IgD-negative memory B cell (primary cell): ENCODE measurements around the gene HMCES. TPM values are rescaled to one million over a fixed set of nuclear protein-coding genes. Genes with fewer than 3 reads are reported as not detected.

Experiments used
- H3K27ac Mint-ChIP-seq, 3 donors: one replicate each; pipeline ENCODE4 v1.8.0; 2020 to 2022; ENCODE audit warnings: mild to moderate bottlenecking in 3 of 3, mixed read lengths in 3 of 3, moderate library complexity in 1 of 3
- H3K27me3 Mint-ChIP-seq: one replicate; pipeline ENCODE4 v1.8.0; 2021; ENCODE audit warnings: mixed read lengths
- H3K36me3 Mint-ChIP-seq: one replicate; pipeline ENCODE4 v1.8.0; 2020; ENCODE audit warnings: mild to moderate bottlenecking, mixed read lengths
- H3K4me1 Mint-ChIP-seq, 3 donors: one replicate each; pipeline ENCODE4 v1.8.0; 2020 to 2022; ENCODE audit warnings: mixed read lengths in 3 of 3, mild to moderate bottlenecking in 1 of 3
- H3K4me3 Mint-ChIP-seq, 4 donors: one replicate each; pipeline ENCODE4 v1.8.0; 2020 to 2022; ENCODE audit warnings: mild to moderate bottlenecking in 4 of 4, mixed read lengths in 4 of 4, moderate library complexity in 3 of 4
- H3K9me3 Mint-ChIP-seq, 3 donors: one replicate each; pipeline ENCODE4 v1.8.0; 2020 to 2021; ENCODE audit warnings: mixed read lengths in 3 of 3, mild to moderate bottlenecking in 1 of 3
- polyA plus RNA-seq: library from polyadenylated mRNA; unstranded; fragments of 300-500 nt; fragmentation: Illumina TruSeq; gene quantifications from one replicate; pipeline ENCODE4 v1.2.3, GENCODE V29; 2021

Gene HMCES
- polyA plus RNA-seq, 1 donor from 2014 or later: 40.1 TPM

DNA sequence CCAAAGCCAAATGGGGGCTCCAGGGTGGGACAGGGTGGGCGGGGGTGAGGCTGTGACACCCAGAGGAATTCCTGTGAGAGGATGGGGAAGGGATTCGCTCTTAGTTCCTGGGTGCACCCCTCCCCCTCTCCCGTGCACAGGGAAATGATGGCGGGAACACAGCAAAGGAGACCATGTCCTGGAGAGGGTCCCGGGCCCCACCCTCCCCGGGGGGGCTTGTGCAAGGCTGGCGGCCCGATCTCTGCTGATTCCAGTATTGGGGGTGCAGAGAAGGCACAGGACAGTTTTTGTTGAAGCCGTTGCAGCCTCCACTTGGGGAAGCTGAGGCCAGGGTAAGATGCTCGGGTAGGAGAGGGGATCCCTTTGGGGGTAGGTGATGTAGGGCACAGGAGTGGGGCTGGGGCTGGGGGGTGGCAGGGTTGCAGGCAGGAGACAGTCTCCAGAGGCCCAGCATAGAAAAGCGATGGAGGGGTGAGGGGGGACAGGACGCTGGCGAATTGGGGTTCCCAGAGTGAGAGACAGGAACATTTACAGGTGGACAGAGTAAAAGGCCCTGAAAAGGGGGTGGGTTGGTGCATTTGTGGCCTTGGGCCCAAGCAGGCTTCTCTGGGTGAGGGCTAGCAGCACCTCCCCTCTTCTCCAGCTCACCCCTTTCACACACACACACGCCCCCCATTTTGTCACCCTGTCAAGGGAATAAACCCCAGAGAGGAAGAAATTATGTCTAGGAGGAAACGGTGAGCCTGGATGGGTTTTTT, 38.5 kb downstream of the HMCES start:
- Mint-ChIP-seq H3K4me3 (peak overlapping the region in 3 of 4 donors; percentile 43 to 78 (median 65)), H3K36me3 (no peaks in the 10 kb centered on the region), H3K4me1 (peaks cover 5 to 9% (median 8%) of the 10 kb centered on the region in 3 donors), H3K9me3 (no peaks in the 10 kb centered on the region), H3K27ac (no peak overlapping the region), H3K27me3 (peaks cover 7% of the 10 kb centered on the region)

DNA sequence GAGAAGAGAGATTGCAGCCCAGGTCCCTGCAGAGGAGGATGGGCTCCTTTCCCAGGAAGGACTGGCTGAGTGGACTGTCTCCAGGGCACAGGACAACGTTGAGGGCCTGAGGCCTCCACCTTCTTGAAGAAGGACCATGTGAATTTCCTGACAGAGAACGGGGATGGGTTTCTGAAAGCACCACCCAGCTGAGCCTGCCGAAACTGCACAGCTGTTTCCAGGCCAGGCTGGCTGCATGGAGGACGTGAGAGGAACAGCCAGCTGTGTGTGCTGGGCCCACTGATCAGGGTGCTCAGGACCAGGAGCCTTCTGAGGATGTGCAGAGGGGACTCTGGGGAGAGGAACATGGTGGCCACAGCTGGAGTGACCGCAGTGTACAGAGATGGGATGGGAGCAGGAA, 39.2 kb downstream of the HMCES start:
- no peaks in the 10 kb centered on the region for H3K36me3 Mint-ChIP-seq
- peaks cover 5 to 8% (median 5%) of the 10 kb centered on the region in 3 donors for H3K4me1 Mint-ChIP-seq
- H3K27me3 Mint-ChIP-seq: peaks cover 7% of the 10 kb centered on the region
- no peaks in the 10 kb centered on the region for H3K9me3 Mint-ChIP-seq
- peak overlapping the region in 1 of 4 donors; percentile 8 for H3K4me3 Mint-ChIP-seq
- H3K27ac Mint-ChIP-seq: no peak overlapping the region

DNA sequence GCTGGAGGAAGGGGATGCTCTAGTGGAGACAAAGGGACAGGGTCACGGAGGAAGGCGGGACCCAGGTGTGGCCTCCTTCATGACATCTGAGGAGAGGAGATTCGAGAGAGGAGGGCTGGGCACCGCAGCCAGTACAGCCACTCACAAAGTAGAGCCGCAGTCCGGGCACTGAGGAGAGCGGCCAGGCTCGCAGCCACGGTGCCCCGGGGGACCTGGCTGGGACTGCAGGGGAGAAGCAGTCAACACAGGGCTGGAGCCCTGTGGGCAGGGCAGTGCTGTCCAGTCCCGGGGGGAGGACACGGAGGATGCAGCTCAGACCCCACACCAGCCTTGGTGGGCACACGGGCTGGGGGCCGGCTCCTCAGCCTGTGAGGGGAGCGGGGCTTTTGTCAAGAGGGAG, 40.3 kb downstream of the HMCES start:
- Mint-ChIP-seq H3K9me3 (no peaks in the 10 kb centered on the region), H3K4me1 (peaks cover 3 to 10% (median 6%) of the 10 kb centered on the region in 3 donors), H3K27me3 (peaks cover 7% of the 10 kb centered on the region), H3K36me3 (no peaks in the 10 kb centered on the region), H3K4me3 (peak overlapping the region in 1 of 4 donors; percentile 38), H3K27ac (peak overlapping the region in 1 of 3 donors; percentile 64)

DNA sequence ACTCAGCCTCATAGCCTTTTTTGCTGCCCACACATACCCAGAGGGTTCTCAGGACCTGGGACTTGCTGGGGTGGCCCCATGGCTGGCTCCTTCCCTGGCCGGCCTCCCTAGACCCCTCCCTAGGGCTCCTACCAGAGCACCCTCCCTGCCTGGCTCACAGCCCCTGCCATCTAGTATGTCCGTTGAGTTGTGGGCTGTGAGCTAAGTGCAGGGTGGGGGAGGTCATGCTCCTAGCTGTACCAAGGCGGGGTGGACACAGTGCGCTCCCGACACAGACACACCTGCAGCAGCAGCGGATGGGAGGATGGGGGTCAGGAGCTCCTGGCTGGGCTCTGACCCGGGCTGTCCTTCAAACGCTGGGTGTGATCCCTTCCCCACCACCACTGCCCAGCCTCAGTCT, 41.6 kb downstream of the HMCES start:
- no peaks in the 10 kb centered on the region for H3K36me3 Mint-ChIP-seq
- H3K9me3 Mint-ChIP-seq: no peaks in the 10 kb centered on the region
- H3K27me3 Mint-ChIP-seq: peaks cover 7% of the 10 kb centered on the region
- no peak overlapping the region for H3K4me3 Mint-ChIP-seq
- peaks cover 0 to 5% (median 3%) of the 10 kb centered on the region in 3 donors for H3K4me1 Mint-ChIP-seq
- peak overlapping the region in 1 of 3 donors; percentile 60 for H3K27ac Mint-ChIP-seq

DNA sequence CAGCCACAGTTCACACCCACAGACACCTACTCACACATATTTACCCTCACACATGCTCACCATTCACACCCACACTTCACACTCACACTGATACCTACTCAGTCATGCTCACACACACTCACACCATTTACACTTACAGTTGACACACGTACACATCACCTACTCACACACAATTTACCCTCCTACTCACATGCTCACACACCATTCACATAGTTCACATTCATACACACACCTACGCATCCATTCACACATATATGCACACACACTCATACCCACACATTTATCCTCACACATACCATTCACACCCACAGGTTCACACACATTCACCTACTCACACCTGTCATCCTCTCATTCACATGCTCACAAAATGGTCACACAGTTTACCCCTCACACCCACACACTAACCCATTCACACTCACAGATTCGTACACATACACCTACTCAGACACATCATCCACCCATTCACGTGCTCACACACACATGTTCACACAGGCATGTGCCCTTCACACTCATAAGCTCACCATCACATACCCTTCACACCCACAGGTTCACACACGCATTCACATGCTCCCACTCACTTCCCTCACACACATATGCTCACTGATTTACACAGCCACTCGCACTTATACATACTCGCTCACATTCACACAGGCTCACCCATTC, 42.3 kb downstream of the HMCES start:
- Mint-ChIP-seq H3K36me3 (no peaks in the 10 kb centered on the region), H3K4me1 (peaks cover 0 to 5% (median 3%) of the 10 kb centered on the region in 3 donors), H3K4me3 (no peak overlapping the region), H3K27ac (no peak overlapping the region), H3K27me3 (peaks cover 7% of the 10 kb centered on the region), H3K9me3 (no peaks in the 10 kb centered on the region)

DNA sequence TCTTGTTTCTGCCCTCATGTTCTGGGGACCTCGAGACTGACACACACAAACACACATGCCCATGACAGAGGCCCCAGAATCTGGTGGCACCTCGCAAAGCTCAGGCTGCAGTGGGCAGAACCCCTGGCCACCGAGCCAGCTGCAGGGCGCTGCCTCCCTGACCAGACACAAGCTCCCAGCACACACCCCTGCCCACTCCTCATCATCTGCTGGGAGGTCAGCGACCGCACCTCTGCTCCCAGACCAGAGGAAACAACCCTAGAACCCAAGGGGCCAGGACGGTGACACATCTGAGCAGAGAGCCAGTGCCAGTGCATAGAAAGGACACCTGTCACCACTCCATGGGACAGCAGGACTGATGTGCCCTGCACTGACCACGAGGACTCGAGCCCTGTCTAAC, 43.2 kb downstream of the HMCES start:
- Mint-ChIP-seq H3K9me3 (no peaks in the 10 kb centered on the region), H3K4me3 (no peak overlapping the region), H3K27ac (no peak overlapping the region), H3K4me1 (peaks cover 0 to 5% (median 3%) of the 10 kb centered on the region in 3 donors), H3K27me3 (peaks cover 7% of the 10 kb centered on the region), H3K36me3 (no peaks in the 10 kb centered on the region)

DNA sequence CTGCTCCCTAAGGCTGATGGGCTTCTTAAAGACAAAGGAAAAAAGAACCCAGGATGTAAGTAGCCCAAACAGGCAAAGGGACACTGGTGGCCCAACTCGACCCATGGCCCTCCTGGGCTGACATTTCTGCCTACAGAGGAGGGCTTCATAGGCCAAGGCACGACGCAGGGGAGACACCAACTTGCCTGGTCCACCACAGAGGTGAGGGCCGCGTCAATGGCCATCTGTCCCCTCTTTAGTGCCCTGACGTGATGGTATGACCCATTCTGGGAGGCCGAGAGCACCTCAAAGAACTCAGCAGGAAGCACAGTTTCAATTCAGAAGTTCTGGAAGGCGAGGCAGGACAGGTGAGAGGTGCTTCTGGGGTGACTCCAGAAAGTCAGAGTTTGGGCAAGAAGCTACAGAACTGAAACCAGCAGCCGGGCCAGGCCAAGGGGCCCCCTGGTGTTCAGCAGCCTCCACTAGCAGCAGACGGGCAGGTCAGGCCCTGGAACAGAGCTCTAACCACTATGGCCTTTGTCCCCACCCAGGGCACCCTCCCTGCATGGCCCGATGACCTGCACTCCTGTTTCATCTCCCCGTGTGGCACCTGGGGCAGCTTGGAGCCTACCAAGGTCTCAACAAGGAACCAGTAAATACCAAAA, 45.1 kb downstream of the HMCES start:
- Mint-ChIP-seq H3K36me3 (no peaks in the 10 kb centered on the region), H3K27me3 (peaks cover 4% of the 10 kb centered on the region), H3K27ac (peak overlapping the region in 1 of 3 donors; percentile 84), H3K4me1 (peaks cover 0 to 5% (median 2%) of the 10 kb centered on the region in 3 donors), H3K4me3 (no peak overlapping the region), H3K9me3 (no peaks in the 10 kb centered on the region)

DNA sequence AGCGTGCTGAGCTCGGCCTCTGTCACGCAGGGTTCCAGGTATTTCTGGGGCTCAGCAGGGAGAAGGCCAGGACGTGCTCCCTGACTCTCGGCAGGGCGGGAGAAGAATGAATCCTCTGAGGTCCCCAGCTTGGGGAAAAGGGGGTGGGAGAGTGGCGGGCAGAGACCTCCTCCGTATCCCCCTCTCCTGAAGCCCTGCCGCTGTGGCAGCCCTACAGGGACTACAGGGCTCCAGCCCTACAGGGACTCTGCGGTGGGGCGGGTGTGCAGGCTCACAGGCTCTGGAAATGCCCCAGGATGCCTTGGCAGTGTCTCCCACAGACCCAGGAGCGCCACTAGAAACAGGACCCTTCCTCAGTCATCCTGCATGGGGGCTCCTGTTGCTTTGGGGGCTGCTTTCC, 46.2 kb downstream of the HMCES start:
- Mint-ChIP-seq H3K27ac (no peak overlapping the region), H3K4me3 (no peak overlapping the region), H3K9me3 (no peaks in the 10 kb centered on the region), H3K4me1 (peaks cover 0 to 5% (median 2%) of the 10 kb centered on the region in 3 donors), H3K36me3 (no peaks in the 10 kb centered on the region), H3K27me3 (peaks cover 6% of the 10 kb centered on the region)

DNA sequence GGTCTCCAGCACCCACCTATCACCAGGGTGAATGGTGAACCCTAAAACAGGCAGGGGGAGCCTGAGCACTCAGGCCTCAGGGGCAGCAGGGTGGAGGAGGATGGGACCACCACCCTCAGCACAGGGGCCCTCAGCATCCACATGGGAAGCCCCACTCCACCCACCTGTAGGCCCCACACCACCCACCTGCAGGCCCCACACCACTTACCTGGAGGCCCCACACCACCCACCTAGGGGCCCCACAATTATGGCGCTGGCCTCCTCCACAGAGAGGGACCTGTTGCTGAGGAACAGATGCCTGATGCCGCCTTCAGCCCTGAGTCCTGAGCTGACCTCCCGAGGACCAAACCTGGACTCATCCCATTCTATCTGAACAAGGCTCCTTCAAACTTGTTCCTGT, 46.7 kb downstream of the HMCES start:
- H3K4me3 Mint-ChIP-seq: no peak overlapping the region
- H3K4me1 Mint-ChIP-seq: peaks cover 2 to 10% (median 4%) of the 10 kb centered on the region in 3 donors
- no peaks in the 10 kb centered on the region for H3K9me3 Mint-ChIP-seq
- H3K36me3 Mint-ChIP-seq: peaks cover 1% of the 10 kb centered on the region
- H3K27me3 Mint-ChIP-seq: peaks cover 9% of the 10 kb centered on the region
- H3K27ac Mint-ChIP-seq: no peak overlapping the region

DNA sequence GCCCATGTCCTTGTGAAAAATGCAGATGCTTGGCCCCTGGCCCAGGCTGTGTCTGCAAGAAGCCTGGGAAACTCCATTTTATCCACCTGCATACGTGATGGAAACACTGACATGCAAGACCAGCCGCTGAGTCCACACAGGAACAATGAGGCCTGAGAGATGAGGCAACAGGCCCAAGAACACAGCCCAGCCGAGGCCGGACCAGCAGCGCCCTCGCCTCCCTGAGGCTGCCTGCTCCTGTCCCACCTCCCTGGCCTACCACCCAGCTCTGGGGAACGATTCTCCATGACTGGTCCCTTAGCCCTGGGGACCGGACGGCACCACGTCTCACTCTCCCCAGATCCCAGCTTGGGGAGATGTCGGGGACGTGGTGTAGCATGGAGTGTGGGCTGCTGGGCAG, 47.5 kb downstream of the HMCES start:
- Mint-ChIP-seq H3K27me3 (peaks cover 15% of the 10 kb centered on the region), H3K4me3 (no peak overlapping the region), H3K27ac (no peak overlapping the region), H3K36me3 (peaks cover 2% of the 10 kb centered on the region), H3K9me3 (no peaks in the 10 kb centered on the region), H3K4me1 (peaks cover 4 to 14% (median 8%) of the 10 kb centered on the region in 3 donors)

DNA sequence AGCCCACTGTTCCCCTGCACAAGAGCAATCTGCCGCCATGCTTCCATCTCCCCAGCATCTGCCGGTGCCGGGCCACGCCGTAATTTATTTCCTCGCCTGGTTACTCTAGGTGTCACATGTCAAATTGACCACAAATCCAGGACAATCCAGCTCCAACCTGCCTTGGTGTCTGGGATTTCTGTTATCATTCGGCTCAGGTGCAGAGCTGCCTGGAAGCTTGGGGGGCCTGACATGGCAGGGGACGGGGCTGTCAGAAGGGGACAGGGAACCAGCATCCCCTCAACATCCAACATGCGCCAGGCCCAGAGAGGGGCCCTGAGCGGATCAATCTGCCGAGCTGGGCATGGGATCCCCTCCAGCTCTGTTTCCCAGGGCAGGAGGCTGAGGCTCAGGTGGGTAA, 47.9 kb downstream of the HMCES start:
- no peaks in the 10 kb centered on the region for H3K9me3 Mint-ChIP-seq
- H3K36me3 Mint-ChIP-seq: peaks cover 2% of the 10 kb centered on the region
- H3K4me3 Mint-ChIP-seq: no peak overlapping the region
- H3K27ac Mint-ChIP-seq: no peak overlapping the region
- H3K4me1 Mint-ChIP-seq: peaks cover 4 to 14% (median 8%) of the 10 kb centered on the region in 3 donors
- peaks cover 15% of the 10 kb centered on the region for H3K27me3 Mint-ChIP-seq

DNA sequence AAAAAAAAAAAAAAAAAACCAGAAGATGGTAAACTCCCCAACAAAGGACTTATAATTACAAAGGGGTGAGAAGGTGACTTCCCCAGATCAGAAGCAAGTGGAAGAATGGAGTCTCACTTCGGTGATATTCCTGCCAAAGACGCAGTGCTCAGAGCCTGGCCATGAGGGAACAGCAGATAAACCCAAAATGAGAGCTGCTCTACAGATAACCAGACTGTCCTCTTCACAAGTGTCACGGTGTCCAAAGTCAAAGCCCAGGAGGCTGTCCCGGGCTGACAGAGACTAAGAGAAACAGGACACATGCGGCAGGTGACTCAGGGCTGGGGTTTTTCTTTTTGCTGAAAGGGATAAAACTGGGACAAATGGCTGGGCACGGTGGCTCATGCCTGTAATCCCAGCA, 48.8 kb downstream of the HMCES start:
- peak overlapping the region in 1 of 4 donors; percentile 67 for H3K4me3 Mint-ChIP-seq
- peaks cover 4 to 14% (median 8%) of the 10 kb centered on the region in 3 donors for H3K4me1 Mint-ChIP-seq
- H3K27ac Mint-ChIP-seq: no peak overlapping the region
- no peaks in the 10 kb centered on the region for H3K9me3 Mint-ChIP-seq
- H3K36me3 Mint-ChIP-seq: peaks cover 2% of the 10 kb centered on the region
- H3K27me3 Mint-ChIP-seq: peaks cover 15% of the 10 kb centered on the region

DNA sequence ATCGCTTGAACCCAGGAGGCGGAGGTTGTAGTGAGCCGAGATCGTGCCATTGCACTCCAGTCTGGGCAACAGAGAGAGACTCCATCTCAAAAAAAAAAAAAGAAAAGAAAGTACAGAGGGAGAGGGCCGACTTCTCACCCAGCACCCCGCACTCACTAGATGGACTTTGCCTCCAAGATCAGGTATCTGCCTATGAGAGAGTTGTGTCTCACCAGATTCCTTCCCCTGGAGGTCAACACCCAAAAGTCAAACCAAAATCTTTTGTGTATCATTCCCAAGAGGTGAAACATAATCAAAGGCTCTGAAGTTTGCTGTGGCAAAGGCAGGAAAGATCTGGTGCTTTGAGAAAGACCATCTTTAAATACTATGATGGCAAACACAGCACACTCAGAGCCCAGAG, 51.2 kb downstream of the HMCES start:
- H3K4me3 Mint-ChIP-seq: no peak overlapping the region
- H3K36me3 Mint-ChIP-seq: peaks cover 2% of the 10 kb centered on the region
- H3K4me1 Mint-ChIP-seq: peaks cover 4 to 12% (median 6%) of the 10 kb centered on the region in 3 donors
- H3K27ac Mint-ChIP-seq: peak overlapping the region in 1 of 3 donors; percentile 29
- no peaks in the 10 kb centered on the region for H3K9me3 Mint-ChIP-seq
- H3K27me3 Mint-ChIP-seq: peaks cover 15% of the 10 kb centered on the region

DNA sequence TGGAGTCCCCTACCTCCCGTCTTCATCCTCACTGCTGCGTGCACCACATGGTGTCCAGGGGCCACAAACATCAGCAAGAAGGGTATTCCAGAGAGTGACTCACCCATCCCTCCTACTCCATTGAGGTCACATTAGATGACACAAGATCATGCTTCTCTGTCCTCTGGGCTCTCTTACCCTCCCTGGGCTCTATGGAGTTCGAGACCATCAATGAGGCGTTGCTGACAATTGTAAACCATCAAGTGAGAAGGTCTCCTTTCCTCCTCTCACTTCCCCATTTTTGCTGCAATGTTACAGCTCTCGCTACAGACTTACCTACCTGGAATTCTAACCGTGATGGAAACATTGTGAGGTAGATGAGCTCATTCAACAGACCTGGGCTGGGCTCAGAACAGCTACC, 51.7 kb downstream of the HMCES start:
- Mint-ChIP-seq H3K9me3 (no peaks in the 10 kb centered on the region), H3K27ac (peak overlapping the region in 1 of 3 donors; percentile 29), H3K36me3 (peaks cover 2% of the 10 kb centered on the region), H3K27me3 (peaks cover 15% of the 10 kb centered on the region), H3K4me3 (peak overlapping the region in 3 of 4 donors; percentile 24 to 52 (median 51)), H3K4me1 (peaks cover 4 to 12% (median 6%) of the 10 kb centered on the region in 3 donors)

DNA sequence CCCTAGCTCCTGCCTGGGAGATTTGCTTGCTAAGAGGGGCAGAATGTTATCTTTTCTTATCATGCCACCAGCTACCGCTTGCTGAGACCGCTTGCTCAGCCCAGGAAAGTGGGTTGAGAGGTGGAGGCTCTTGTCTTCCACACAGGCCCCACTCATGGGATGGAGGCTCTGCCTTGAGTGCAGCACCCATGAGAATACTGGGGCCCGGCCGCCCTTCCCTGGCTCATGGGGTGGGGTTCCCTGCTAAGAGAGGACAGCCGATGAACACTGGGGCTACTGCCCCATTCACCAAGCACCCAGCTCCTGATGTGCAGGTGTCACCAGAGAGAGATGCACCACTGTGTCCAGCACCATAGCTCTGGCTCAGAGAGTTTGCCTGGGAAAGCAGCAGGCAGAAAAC, 55.2 kb downstream of the HMCES start:
- Mint-ChIP-seq H3K36me3 (peaks cover 2% of the 10 kb centered on the region), H3K4me1 (peaks cover 4 to 11% (median 6%) of the 10 kb centered on the region in 3 donors)

More for the DNA sequence above, 55.2 kb downstream of the HMCES start:
- H3K27me3 Mint-ChIP-seq: peaks cover 10% of the 10 kb centered on the region
- no peak overlapping the region for H3K27ac Mint-ChIP-seq
- no peak overlapping the region for H3K4me3 Mint-ChIP-seq
- H3K9me3 Mint-ChIP-seq: no peaks in the 10 kb centered on the region
